GM19395 (cell line): ENCODE results near the gene FCN2.

Source experiments
- ATAC-seq: cut with Tn5 transposase; IDR thresholded peaks from one replicate; pipeline ENCODE4 v1.9.1; 2021; ENCODE audit warnings: mild to moderate bottlenecking, moderate library complexity; ENCODE audit not compliant: unreplicated experiment

FCN2 gene

GRCh38 chr9:134880484-134881312 lies at the start of gene FCN2:
Gene FCN2, plus strand, starts transcription at chr9:134880810. Its CDS starts 12 bp downstream, at chr9:134880822.
- no peak for ATAC-seq

DNA sequence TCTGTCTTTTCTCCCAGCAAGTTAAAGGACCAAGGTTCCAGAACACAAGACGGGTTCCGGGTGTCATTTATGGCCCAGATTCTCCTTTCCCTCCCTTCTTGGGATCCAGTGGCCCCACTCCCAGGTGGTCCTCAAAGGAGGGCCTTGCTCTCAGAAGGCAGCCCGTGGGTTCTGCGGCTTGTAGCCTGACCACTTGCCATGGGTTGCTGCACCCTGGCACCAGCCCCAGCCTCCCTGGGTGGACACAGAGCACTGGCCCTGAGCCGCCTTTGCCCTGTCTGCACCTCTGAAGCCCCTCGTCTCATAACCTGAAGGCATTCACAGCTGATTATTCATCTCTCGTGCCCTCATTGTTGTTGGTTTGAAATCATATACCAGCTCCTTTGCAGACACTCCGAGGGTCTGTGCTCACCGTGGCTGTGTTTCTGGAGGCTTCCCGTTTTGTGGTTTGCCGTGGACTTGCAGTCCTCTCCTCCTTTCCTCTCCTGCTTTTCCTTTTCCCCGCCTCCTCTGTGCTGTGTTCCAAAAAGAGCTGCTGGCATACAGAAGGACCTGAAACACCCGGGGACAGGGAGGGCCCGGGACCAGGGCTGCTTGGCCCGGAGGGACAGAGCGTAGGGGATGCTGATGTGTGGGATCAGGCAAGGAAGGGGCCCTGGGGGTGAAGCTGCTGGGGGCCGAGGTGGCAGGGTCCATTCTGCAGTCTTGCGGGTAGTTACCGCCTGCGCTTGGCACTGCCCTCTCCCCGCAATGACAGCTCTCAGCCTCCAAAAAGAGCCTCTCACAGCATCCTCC lies 49.5 kb upstream of the FCN2 start:
- no peak for ATAC-seq

- no peak for ATAC-seq
Observed at GRCh38 chr9:134832471-134832870, 48.1 kb upstream of the FCN2 start.

DNA sequence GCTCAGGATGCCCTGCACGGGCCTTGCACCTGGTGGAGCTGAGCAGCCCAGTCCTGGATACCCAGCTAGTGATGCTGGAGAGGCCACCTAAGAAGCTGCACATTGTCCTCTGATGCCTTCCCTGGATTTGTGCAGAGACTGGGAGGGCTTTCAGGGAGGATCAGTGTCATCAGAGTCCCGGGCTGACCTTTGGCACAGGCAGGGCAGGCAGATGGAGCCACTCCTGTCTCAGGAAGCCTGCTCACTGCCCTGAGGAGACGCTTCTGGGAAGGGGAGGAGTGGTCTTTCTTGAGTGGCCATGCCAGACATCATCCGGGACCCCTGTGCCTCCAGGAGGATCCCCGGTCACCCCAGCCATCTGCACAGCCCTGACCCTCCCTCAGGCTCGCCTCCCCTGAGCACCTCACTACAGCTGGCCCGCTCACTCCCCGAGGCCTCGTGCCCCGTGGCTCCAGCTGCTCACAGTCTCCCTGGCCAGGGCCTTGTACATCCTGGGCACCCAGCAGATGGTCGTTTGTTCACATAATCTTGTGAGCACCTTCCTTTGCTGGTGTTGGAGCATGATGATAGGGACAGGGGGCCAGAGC lies 47.2 kb upstream of the FCN2 start:
- no peak for ATAC-seq

- no peak for ATAC-seq
Observed at GRCh38 chr9:134834217-134834956, 46.2 kb upstream of the FCN2 start.

DNA sequence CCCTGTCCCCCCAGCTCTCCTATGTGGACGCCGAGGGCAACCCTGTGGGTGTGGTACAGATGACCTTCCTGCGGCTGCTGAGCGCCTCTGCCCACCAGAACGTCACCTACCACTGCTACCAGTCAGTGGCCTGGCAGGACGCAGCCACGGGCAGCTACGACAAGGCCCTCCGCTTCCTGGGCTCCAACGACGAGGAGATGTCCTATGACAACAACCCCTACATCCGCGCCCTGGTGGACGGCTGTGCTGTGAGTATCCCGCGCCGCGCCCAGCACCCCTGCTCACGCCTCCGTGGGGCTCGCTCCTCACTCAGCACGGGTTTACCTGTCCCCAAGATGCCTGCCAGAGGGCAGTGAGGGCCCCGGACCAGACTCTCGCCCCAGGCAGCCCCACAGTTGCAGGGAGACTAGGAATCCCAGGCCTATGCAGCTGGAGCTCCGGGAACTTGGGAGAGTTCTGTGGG lies 45.6 kb upstream of the FCN2 start:
- ATAC-seq: no peak

DNA sequence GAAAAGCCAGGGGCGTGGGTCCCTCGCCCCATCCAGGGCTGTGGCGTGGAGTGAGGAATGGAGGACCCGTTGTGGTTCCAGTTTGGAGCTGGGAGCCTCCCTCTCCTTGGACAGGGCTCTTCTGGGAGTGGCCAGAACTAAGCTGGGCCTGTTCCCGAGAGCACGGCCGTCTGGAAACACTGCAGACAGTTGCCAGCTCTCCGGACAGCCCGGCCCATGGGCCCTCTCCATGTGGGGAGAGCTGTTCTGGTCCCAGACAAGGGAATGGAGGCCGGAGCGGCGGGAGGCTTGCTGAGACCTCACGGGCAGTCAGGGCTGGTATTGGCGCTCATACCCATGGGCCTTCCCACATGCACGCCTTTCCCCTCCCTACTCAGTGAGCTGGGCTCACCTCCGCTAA lies 45.2 kb upstream of the FCN2 start:
- no peak for ATAC-seq

DNA sequence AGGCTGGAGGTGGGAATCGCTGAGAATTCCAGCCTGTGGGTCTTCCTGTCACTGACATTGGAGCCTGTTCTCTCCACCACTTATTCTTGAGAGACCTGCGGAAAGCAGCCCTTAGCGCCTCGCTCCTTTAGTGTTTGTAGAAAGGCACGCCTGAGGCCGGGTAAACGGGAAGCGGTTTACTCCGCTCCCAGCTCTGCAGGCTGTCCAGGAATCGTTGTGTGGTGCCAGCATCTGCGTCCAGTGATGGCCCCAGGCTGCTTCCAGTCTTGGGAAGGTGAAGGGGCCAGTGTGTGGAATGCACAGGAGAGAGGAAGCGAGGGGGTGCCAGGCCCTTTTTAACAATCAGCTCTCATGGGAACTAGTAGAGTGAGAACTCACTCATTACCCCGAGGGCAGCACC lies 44.6 kb upstream of the FCN2 start:
- no peak for ATAC-seq

DNA sequence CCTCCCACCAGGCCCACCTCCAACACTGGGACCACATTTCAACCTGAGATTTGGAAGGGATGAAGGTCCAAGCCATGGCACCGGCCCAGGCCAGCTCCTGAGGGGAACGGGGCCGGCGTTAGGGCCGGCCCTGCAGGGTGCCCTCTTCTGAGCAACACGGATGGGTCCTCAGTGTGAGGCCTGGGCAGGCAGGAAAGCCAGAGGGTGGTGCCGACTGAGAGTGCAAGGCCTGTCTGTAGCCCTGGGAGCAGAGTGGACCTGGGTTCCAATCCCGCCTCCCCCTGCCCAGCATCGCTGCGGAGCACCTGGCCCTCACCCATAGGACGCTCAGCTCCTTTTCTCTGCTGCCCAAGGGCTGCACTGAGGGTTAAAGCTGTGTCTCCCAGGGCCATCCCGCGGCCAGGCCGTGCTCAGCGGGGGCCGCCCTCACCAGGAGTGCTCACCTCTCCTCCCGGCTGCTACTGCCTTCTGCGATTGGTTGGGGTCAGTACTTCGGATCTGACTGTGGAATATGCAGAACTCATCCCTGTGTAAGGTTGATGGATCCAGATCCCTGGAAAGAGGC lies 44.1 kb upstream of the FCN2 start:
- ATAC-seq: no peak

DNA sequence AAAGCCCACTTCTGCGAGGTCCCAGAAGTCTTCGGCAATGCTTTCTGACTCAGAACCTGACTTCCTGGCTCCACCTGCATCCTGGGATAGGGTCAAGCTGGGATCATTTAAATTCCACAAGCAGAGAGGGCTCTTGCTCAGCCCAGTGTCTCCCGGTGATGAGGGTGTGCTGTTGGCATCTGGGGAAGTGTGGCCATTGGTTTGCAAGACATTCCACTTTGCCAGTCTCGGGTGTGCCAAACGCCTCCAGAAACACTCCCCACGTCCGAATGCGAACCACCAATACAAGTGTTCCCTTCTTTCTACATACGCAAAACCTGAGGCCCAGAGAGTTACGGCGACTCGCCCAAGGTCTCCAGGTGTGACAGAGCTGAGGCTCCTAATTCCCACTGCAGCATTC lies 43.1 kb upstream of the FCN2 start:
- ATAC-seq: no peak

GRCh38 chr9:134838651-134839454 lies 41.8 kb upstream of the FCN2 start:
- ATAC-seq: no peak

DNA sequence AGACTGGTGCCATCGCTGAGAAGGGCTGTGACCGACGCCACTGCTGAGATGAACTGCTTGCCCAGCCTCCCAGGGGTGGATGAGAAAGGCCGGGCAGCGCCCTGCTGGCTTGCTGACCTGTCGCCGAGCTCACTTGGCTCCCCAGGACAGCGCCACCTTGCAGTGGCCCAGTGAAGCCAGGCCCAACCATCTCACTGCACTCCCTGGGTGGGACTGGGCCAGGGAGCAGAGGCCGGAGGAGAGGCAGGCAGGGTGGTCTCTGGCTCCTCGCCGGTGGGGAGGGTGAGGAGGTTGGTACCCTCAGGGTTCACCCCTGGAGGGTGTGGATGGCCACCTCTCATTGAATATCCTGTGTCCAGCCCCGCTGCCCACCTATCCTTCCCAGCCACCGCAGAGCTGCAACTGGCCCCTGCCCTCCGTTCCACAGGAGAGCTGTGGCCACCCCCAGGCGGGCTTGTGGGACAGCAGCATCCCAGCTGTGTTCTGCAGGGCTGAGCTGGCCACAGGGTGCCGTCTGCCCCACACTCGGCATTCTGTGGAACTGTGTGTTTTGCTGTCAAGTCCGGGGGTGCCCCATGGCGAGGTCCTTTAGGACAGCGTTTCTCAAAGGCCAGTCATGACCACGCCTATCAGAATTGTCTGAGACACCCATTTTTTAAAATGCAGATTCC lies 41.0 kb upstream of the FCN2 start:
- ATAC-seq: no peak

DNA sequence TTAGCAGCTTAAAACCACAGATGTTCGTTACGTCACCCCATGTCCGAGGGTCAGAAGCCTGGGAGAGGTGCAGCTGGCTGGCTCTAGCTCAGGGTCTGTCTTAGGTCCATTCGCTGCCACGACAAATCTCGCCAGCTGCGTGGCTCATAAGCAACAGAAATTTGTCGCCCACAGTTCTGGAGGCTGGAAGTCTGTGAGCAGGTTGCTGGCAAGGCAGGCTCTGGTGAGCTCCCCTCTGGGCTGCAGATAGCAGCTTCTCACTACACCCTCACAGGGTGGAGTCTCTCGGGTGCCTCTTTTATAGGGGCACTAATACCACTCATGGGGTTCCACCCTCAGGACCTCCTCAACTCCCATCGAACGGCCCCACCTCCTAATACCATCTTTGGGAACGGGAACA lies 40.1 kb upstream of the FCN2 start:
- no peak for ATAC-seq

GRCh38 chr9:134841180-134841904 lies 39.3 kb upstream of the FCN2 start:
- ATAC-seq: no peak

GRCh38 chr9:134842321-134842720 lies 38.3 kb upstream of the FCN2 start:
- ATAC-seq: no peak

GRCh38 chr9:134843740-134844139 lies 36.9 kb upstream of the FCN2 start:
- no peak for ATAC-seq

DNA sequence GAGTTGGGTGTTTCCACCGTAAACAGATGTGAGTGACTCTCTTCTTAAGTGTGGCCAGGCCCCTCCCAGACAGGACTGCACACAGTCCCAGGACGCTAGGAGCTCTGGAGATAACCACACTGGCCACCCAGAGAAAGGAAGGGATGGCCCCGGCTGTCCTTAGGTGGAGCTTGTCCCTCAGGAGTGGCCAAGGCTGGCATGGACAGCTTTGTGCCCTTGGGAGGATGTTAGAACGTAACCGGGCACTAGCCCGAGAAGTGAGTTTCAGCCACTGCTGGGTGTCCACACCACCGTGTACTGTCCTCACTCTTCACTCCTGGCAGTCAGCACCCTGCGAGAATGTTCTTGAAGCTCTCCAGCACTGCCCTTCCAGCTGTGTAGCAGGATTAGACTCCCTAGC lies 35.8 kb upstream of the FCN2 start:
- no peak for ATAC-seq

GRCh38 chr9:134846187-134846586 lies 34.4 kb upstream of the FCN2 start:
- no peak for ATAC-seq

- no peak for ATAC-seq
Observed at GRCh38 chr9:134846699-134847098, 33.9 kb upstream of the FCN2 start.
